ENCODE measurements around the gene TMA7.
"Not testable (repeated sequence)": the region's sequence is repeated elsewhere in the genome, so short reads cannot be mapped to it uniquely, and the experiment has no call there.

Gene TMA7

GRCh38 chr3:48480891-48481290 is 40.8 kb downstream of the TMA7 start:
- H3K4me3 ChIP-seq (ENCODE audit: extremely low read depth, insufficient read depth, low read length, poor library complexity, severe bottlenecking); H3K4me1 ChIP-seq (ENCODE audit: control insufficient read depth, insufficient read depth, low read length, poor library complexity, severe bottlenecking); H3K9me3 ChIP-seq (ENCODE audit: control insufficient read depth, low read length); H3K27ac ChIP-seq (ENCODE audit: low read depth, low read length, severe bottlenecking): not testable (repeated sequence)
- H3K36me3 ChIP-seq (ENCODE audit: control insufficient read depth, insufficient read depth, low read length): peaks cover 10% of the 10 kb centered on the region
- 93 to 100% methylated on average over 3 to 4 of the region's 11 CpGs for WGBS, 2 experiments (ENCODE audit: insufficient coverage in 2 of 2)

DNA sequence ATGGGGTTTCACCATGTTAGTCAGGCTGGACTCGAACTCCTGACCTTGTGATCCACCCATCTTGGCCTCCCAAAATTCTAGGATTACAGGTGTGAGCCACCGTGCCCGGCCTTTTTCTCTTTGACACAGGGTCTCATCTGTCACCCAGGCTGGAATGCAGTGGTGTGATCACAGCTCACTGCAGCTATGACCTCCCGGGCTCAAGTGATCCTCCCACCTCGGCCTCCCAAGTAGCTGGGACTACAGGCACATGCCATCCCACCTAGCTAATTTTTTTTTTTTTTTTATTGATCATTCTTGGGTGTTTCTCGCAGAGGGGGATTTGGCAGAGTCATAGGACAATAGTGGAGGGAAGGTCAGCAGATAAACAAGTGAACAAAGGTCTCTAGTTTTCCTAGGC is 42.8 kb downstream of the TMA7 start:
- H3K36me3 ChIP-seq (ENCODE audit: control insufficient read depth, insufficient read depth, low read length): peaks cover 10% of the 10 kb centered on the region
- H3K4me1 ChIP-seq (ENCODE audit: control insufficient read depth, insufficient read depth, low read length, poor library complexity, severe bottlenecking); H3K9me3 ChIP-seq (ENCODE audit: control insufficient read depth, low read length); H3K27ac ChIP-seq (ENCODE audit: low read depth, low read length, severe bottlenecking); H3K4me3 ChIP-seq (ENCODE audit: extremely low read depth, insufficient read depth, low read length, poor library complexity, severe bottlenecking): not testable (repeated sequence)
- 100% methylated on average over 3 of the region's 6 CpGs for WGBS, 2 experiments (ENCODE audit: insufficient coverage in 2 of 2)

DNA sequence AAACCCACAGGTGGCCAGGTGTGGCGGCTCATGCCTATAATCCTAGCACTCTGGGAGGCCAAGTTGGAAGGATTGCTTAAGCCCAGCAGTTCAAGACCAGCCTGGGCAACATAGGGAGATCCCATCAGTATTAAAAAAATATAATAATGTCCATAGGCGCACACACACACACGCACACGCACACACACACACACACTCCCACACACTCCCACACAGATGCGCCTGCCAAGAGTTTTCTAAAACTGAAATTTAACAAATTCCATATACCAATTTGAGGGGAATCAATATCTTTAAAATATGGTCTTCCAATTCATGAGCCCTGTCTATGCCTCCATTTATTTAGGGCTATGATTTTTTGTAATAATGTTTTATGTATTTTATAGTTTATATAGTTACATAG is 46.9 kb downstream of the TMA7 start:
- Histone ChIP-seq H3K4me1 (ENCODE audit: control insufficient read depth, insufficient read depth, low read length, poor library complexity, severe bottlenecking) (no peaks in the 10 kb centered on the region), H3K4me3 (ENCODE audit: extremely low read depth, insufficient read depth, low read length, poor library complexity, severe bottlenecking) (no peak overlapping the region), H3K36me3 (ENCODE audit: control insufficient read depth, insufficient read depth, low read length) (peaks cover 3% of the 10 kb centered on the region), H3K9me3 (ENCODE audit: control insufficient read depth, low read length) (no peaks in the 10 kb centered on the region), H3K27ac (ENCODE audit: low read depth, low read length, severe bottlenecking) (no peak overlapping the region)
- 78 to 100% methylated on average over 2 to 3 of the region's 5 CpGs for WGBS, 2 experiments (ENCODE audit: insufficient coverage in 2 of 2)

GRCh38 chr3:48492461-48493202 is 52.6 kb downstream of the TMA7 start:
- H3K4me1 ChIP-seq (ENCODE audit: control insufficient read depth, insufficient read depth, low read length, poor library complexity, severe bottlenecking): no peaks in the 10 kb centered on the region
- no peak overlapping the region for H3K27ac ChIP-seq (ENCODE audit: low read depth, low read length, severe bottlenecking)
- peaks cover 34% of the 10 kb centered on the region for H3K36me3 ChIP-seq (ENCODE audit: control insufficient read depth, insufficient read depth, low read length)
- no peak overlapping the region for H3K4me3 ChIP-seq (ENCODE audit: extremely low read depth, insufficient read depth, low read length, poor library complexity, severe bottlenecking)
- H3K9me3 ChIP-seq (ENCODE audit: control insufficient read depth, low read length): no peaks in the 10 kb centered on the region
- WGBS, 2 experiments (ENCODE audit: insufficient coverage in 2 of 2): 94 to 98% methylated on average over 5 to 6 of the region's 7 CpGs

DNA sequence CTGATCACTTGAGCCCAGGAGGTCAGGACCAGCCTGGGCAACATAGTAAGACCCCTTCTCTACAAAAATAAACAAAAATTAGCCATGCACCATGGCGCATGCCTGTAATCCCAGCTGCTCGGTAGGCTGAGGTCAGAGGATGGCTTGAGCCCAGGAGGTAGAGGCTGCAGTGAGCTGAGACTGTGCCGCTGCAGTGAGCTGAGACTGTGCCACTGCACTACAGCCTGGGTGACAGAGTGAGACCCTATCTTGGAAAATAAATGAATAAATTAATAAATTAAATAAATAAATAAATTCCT is 53.1 kb downstream of the TMA7 start:
- no peak overlapping the region for H3K27ac ChIP-seq (ENCODE audit: low read depth, low read length, severe bottlenecking)
- H3K4me3 ChIP-seq (ENCODE audit: extremely low read depth, insufficient read depth, low read length, poor library complexity, severe bottlenecking): no peak overlapping the region
- H3K4me1 ChIP-seq (ENCODE audit: control insufficient read depth, insufficient read depth, low read length, poor library complexity, severe bottlenecking): no peaks in the 10 kb centered on the region
- 98 to 100% methylated on average over 1 to 3 of the region's 3 CpGs for WGBS, 2 experiments (ENCODE audit: insufficient coverage in 2 of 2)
- H3K36me3 ChIP-seq (ENCODE audit: control insufficient read depth, insufficient read depth, low read length): peaks cover 40% of the 10 kb centered on the region
- peaks cover under 1% of the 10 kb centered on the region for H3K9me3 ChIP-seq (ENCODE audit: control insufficient read depth, low read length)
